ENCODE results near the gene PHF10.
"Not testable (repeated sequence)": the region's sequence is repeated elsewhere in the genome, so short reads cannot be mapped to it uniquely, and the experiment has no call there.

The PHF10 gene

DNA sequence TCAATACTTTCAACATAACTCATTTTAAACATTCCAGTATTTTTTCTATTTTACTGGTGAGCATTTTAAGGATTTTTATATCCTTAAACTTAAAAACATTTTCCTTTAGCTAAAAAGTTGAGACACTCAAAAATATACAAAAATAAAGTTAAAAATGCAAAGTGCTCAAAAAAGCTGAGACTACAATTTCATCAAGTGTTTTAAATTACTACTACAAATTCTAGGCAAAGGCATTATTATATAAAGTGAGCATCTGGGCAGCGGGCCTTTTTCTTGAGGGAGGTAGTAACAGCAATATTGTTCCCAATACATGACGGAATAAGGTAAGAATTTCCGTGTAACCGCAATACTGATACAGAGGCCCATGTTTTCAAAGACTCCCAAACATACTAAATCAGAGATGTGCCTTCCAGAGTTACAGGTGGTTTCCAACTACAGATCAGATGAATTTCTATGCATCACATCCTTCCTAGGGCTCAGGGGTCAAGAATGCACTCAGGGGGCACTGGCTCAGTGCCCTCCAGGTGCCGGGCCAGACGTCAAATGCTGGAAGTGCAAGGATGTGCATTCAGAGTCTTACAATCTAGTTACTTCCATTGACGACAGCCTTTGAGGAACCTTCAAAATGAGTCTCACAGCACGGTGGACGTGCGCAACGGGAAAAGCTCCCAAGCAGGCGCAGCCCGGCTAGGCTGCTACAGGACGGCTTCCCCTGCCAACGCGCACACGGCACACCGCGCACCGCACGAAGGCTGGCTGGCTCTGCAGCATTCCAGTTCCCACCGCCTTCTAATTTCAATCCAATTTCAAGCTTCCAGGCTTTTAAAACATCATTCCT, 1.7 kb downstream of the PHF10 start:
- DNase-seq, result peak; percentile 50 to 60

DNA sequence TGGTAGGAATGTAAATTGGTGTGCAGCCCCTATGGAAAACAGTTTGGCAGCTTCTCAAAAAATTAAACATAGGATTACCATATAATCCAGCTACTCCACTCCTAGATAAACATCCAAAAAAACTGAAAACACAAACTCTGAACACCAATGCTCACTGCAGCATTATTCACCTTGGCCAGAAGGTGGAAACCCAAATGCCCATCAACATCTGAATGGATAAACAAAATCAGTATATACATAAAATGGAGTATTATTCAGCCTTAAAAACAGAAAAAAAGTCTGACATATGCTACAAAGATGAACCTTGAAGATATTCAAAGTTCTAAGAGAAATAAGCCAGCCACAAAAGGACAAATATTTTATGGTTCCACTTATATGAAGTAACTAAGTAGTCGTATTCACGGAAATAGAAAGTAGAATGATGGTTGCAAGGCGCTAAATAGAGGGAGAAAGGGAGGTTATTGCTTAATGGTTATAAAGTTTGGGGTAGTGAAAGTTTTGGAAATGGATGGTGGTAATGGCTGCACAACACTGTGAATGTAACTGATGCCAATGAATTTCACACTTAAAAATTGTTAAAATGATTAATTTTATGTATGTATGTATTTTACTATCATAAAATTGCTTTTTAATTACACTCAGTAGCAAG, 4.0 kb downstream of the PHF10 start:
- no peak for DNase-seq

- DNase-seq, result no peak
These were observed 5.2 kb downstream of the PHF10 start for GRCh38 chr6:169719117-169719516.

- no peak for DNase-seq
These were observed 9.7 kb downstream of the PHF10 start for GRCh38 chr6:169714595-169714994.

DNA sequence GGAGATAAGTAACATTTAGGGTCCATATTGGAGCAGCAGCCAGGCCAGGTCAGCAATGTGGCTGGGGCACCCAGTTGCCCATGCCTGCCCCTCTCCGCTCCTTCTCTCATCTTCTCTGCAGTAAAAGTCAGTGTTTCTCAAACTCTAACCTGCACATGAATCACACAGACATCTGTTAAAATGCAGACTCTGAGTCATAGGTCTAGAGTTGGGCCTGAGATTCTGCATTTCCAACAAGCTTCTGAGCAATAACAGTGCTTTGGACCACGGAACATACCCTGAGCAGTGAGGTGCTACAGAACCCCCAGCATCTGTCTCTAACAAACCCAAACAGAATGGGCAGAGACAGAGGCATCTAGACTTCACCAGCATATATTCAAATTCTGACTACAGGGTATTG, 10.1 kb downstream of the PHF10 start:
- DNase-seq, result no peak

DNA sequence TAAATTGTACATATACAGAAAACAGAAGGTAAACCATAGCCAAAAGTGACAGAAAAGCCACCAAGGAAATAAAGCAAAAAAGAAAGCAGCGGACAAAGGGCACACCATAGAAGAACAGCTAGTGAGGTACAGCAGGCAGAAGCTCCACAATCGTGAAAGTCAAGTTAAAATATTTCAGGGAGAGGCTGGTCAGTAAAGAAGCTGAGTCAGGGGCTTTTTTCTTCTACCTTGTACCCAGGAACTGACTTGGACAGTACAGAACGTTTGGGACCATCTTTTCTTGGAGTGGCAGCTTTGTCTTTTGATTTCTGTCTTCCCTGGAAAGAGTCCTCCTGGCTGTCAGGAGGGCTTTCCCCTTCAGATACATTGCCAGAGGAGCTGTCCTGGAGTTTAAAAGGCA, 14.3 kb downstream of the PHF10 start:
- no peak for DNase-seq

DNA sequence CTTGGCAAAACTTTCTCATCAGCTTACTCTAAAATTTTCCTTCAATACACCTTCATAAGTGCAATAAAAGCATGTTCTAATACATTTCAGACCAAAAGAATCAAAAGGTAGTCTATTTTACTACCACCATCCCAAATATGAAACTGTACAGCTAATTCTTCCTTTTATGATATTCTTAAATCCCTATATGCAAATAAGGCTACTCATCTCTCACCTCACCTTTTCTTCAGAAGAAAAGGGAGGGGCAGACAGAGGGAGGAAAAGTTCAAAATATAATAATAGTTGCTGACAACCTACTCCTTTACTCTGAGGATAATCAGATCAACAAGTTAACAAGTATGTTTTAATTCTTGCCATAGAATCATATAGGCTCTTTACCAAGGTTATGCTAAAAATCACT, 15.0 kb downstream of the PHF10 start:
- DNase-seq, result no peak

GRCh38 chr6:169707772-169708171, 16.5 kb downstream of the PHF10 start:
- DNase-seq, result no peak

DNA sequence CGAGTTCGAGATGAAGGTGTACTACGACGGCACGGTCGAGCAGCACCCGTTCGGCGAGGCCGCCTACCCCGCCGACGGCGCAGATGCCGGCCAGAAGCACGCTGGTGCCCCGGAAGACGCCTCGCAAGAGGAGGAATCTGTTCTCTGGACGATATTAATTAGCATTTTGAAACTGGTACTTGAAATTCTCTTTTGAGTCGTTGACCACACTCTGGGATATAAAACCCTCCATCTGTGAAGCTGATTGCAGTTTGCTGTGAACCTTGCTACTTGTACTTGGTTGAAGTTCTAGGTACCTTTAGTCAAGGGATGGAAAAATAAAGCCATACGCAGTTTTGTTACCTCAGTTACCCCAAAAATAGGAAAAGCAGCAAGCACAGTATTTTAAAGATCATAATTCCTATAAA, 21.5 kb downstream of the PHF10 start:
- DNase-seq, result no peak

GRCh38 chr6:169701954-169702839, 22.1 kb downstream of the PHF10 start, which contains the start of the genes C6orf120 and WDR27:
C6orf120 (plus strand) TSS chr6:169702126; CDS start chr6:169702460, 334 bp downstream.
WDR27 (minus strand) TSS chr6:169702029; CDS start chr6:169689005, 13,024 bp downstream.
- peak; percentile 97 to 98 for DNase-seq

DNA sequence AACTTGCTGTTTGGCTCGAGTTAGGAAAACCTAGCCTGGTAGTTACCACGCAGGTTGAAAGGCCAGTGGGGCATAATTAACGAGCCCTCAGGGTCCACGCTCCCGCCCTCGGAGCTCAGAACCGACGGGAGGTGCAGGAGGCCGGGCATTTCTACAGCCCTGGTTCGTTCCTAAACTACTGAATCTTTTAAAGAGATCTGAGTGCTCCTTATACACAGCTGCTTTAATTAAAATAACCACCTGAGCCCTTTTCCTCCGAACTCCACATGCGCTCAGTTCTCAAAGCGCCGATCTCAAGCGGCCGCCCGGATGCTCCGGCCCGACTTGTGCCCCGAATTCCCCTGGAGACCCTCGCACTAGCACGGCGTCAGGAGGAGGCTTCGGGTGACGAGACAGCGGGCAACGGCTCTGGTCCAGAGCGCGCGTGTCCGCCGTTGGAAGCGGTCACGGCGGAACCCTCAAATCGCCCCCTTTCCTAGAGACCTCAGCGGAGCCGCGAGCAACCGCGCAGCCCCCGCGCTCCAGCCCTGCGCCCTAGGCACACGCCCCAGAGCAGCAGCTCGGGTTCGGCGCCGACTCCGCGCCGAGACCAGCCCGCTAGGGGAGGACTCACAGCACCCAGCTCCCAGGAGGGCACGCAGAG, 22.9 kb downstream of the PHF10 start:
- peak in 1 of 2 experiments; percentile 25 for DNase-seq

DNA sequence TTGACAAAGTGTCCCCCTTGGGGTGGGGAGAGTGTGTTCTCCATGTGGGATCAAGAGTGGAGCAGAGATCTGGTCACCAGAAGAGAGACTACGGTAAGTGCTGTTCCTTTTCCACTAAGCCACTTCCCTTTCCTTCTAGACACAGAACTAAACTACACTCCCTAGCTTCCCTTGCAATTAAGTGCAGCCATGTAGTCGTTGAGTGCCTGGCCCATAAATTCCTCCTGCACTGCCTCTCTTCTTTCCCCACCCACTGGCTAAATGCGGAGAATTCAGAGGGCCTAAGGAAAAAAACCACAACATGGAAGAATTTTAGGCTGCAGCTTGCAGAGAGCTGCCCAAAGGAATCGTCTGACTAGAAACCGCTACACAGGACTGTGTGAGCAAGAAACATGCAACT, 24.0 kb downstream of the PHF10 start:
- DNase-seq, result peak; percentile 67 to 76

DNA sequence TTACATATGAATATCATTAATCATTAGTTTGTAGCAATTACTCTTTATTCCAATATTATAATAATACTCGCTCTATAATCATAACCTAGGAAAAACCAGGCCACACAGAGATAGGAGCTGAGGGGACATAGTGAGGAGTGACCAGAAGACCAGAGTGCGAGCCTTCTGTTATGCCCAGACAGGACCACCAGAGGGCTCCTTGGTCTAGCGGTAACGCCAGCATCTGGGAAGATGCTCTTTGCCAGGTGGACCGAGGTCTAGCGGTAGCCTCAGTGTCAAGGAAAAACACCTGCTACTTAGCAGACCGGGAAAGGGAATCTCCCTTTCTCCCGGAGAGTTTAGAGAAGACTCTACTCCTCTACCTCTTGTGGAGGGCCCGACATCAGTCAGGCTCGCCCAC, 27.2 kb downstream of the PHF10 start:
- DNase-seq, result not testable (repeated sequence)

- no peak for DNase-seq
These were observed 29.2 kb downstream of the PHF10 start for GRCh38 chr6:169695131-169695530.

- DNase-seq, result no peak
These were observed 31.8 kb downstream of the PHF10 start for GRCh38 chr6:169692516-169692915.

GRCh38 chr6:169691260-169691659, 33.0 kb downstream of the PHF10 start:
- no peak for DNase-seq

DNA sequence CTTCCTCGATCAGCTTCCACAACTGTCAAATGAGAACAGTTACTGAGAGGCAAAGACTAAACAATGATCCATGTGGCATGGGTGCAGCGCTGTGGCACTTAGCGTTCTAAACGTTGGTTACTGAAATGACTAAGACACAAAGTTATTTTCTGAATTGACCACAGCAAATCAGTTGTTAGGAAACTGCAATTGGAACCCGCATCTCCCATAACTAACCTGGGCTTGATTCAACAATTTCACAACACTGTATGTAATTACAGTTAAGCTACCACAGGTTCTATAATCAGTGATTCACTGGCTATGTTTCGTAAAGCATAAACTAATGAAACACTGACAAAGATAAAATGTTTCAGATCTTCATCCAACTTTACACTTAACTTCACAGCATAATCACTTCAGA, 35.0 kb downstream of the PHF10 start:
- no peak for DNase-seq

GRCh38 chr6:169685860-169686259, 38.4 kb downstream of the PHF10 start:
- no peak for DNase-seq

- no peak for DNase-seq
These were observed 40.2 kb downstream of the PHF10 start for GRCh38 chr6:169684056-169684455.

DNA sequence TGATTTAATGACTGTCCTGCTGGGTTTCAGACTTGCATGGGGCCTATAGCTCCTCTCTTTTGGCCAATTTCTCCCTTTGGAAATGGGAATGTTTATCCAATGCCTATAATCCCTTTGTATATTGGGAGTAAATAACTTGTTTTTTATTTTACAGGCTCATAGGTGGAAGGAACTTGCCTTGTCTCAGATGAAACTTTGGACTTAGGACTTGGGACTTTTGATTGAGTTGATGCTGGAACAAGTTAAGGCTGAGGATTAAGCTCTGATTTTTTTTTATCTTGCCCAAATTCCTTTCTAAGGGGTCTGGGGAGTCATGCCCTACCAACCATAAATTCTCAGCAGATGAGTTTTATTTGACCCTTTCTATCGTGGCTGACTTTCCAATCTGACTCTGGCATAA, 46.0 kb downstream of the PHF10 start:
- DNase-seq, result no peak

DNA sequence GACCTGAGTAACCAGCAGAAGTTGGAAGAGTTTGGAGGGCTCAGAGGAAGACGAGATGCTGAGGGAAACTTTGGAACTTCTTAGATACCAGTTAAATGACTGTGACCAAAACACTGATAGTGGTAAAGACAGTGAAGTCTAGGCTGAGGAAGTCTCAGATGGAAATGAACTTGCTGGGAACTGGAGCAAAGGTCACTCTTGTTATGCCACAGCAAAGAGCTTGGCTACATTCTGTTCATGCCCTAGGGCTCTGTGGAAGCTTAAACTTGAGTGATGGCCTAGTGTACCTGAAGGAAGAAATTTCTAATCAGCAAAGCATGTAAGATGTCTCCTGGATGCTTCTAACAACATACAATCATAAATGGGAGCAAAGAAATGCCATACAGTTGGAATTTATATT, 47.2 kb downstream of the PHF10 start:
- no peak for DNase-seq

DNA sequence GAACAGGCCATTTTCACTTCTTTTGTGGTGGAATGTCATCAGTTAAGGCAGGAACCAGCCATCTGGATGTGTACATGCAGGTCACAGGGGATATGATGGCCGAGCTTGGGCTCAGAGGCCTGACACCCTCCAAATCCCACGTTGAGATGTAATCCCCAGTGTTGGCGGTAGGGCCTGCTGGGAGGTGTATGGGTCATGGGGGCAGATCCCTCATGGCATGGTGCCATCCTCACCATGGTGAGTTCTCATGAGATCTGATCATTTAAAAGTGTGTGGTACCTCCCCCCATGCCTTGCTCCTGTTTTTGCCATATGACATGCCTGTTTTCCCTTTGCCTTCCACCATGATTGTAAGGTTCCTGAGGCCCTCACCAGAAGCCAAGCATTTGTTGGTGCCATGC, 49.3 kb downstream of the PHF10 start:
- DNase-seq, result no peak

GRCh38 chr6:169671563-169671962, 52.7 kb downstream of the PHF10 start:
- DNase-seq, result no peak
